ENCODE data around the gene AMY2A.
"Not testable (repeated sequence)": the region's sequence is repeated elsewhere in the genome, so short reads cannot be mapped to it uniquely, and the experiment has no call there.

Gene AMY2A

GRCh38 chr1:103616994-103617477 is at the start of gene AMY2A:
AMY2A (plus strand) TSS chr1:103617427; CDS start chr1:103617441, 14 bp downstream.
- not testable (repeated sequence) for DNase-seq (ENCODE audit: low read depth)

GRCh38 chr1:103569493-103569892 is 47.7 kb upstream of the AMY2A start:
- no peak for DNase-seq (ENCODE audit: low read depth)

- not testable (repeated sequence) for DNase-seq (ENCODE audit: low read depth)
These were observed 45.9 kb upstream of the AMY2A start, which contains the start of gene AMY2B for GRCh38 chr1:103571289-103571688. AMY2B (plus strand) TSS chr1:103571589; CDS start chr1:103571603, 14 bp downstream.

- DNase-seq (ENCODE audit: low read depth): no peak
These were observed 41.2 kb upstream of the AMY2A start for GRCh38 chr1:103576065-103576464.

- not testable (repeated sequence) for DNase-seq (ENCODE audit: low read depth)
These were observed 40.4 kb upstream of the AMY2A start for GRCh38 chr1:103576784-103577183.

- no peak for DNase-seq (ENCODE audit: low read depth)
These were observed 34.8 kb upstream of the AMY2A start for GRCh38 chr1:103582464-103582863.

GRCh38 chr1:103583887-103584286 is 33.3 kb upstream of the AMY2A start:
- no peak for DNase-seq (ENCODE audit: low read depth)

GRCh38 chr1:103584537-103584936 is 32.7 kb upstream of the AMY2A start:
- DNase-seq (ENCODE audit: low read depth): no peak

GRCh38 chr1:103602740-103603139 is 14.5 kb upstream of the AMY2A start:
- DNase-seq (ENCODE audit: low read depth): not testable (repeated sequence)

GRCh38 chr1:103616362-103616761 is 865 bp upstream of the AMY2A start:
- DNase-seq (ENCODE audit: low read depth): no peak

- not testable (repeated sequence) for DNase-seq (ENCODE audit: low read depth)
These were observed 10.2 kb downstream of the AMY2A start for GRCh38 chr1:103627436-103627835.

- not testable (repeated sequence) for DNase-seq (ENCODE audit: low read depth)
These were observed 24.0 kb downstream of the AMY2A start for GRCh38 chr1:103641194-103641593.

GRCh38 chr1:103643908-103644307 is 26.7 kb downstream of the AMY2A start:
- not testable (repeated sequence) for DNase-seq (ENCODE audit: low read depth)

GRCh38 chr1:103650305-103650704 is 33.1 kb downstream of the AMY2A start:
- not testable (repeated sequence) for DNase-seq (ENCODE audit: low read depth)

- DNase-seq (ENCODE audit: low read depth): not testable (repeated sequence)
These were observed 33.7 kb downstream of the AMY2A start for GRCh38 chr1:103650889-103651288.

GRCh38 chr1:103654133-103654532 is 36.9 kb downstream of the AMY2A start:
- not testable (repeated sequence) for DNase-seq (ENCODE audit: low read depth)

GRCh38 chr1:103655460-103655859 is 38.2 kb downstream of the AMY2A start, which contains the start of gene AMY1A:
AMY1A (plus strand) TSS chr1:103655760; CDS start chr1:103656331, 571 bp downstream.
- DNase-seq (ENCODE audit: low read depth): not testable (repeated sequence)
